ENCODE data around the gene LDB3.

DNA sequence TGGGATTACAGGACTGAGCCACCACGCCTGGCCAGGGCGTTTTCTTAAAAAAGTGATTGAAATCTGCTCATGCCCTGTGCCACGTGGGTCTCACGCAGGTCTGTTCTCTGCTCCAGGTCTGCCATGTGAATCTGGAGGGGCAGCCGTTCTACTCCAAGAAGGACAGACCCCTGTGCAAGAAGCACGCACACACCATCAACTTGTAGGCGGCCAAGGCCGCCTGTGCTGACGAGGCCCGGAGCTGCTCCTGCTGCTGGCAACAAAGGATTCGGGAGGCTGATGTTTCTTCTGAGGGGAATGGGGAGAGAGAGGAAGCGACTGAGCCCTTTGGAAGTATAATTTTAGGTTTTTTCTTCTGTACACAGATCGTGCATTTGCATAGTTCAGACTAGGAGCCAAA, 64.5 kb downstream of the LDB3 start:
- TF ChIP-seq POLR2A (IDR thresholded peaks at IDR 0.05) (no peak), EP300 (IDR thresholded peaks at IDR 0.05; ENCODE audit: low read depth) (no peak), POLR2AphosphoS5 (IDR thresholded peaks at IDR 0.05) (no peak)
- TF ChIP-seq, protein P1, sequence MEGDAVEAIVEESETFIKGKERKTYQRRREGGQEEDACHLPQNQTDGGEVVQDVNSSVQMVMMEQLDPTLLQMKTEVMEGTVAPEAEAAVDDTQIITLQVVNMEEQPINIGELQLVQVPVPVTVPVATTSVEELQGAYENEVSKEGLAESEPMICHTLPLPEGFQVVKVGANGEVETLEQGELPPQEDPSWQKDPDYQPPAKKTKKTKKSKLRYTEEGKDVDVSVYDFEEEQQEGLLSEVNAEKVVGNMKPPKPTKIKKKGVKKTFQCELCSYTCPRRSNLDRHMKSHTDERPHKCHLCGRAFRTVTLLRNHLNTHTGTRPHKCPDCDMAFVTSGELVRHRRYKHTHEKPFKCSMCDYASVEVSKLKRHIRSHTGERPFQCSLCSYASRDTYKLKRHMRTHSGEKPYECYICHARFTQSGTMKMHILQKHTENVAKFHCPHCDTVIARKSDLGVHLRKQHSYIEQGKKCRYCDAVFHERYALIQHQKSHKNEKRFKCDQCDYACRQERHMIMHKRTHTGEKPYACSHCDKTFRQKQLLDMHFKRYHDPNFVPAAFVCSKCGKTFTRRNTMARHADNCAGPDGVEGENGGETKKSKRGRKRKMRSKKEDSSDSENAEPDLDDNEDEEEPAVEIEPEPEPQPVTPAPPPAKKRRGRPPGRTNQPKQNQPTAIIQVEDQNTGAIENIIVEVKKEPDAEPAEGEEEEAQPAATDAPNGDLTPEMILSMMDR (IDR thresholded peaks at IDR 0.05), result no peak
